Activated CD8-positive, alpha-beta memory T cell treated with anti-CD3 and anti-CD28 coated beads, Interleukin-2, amount 10 ng/mL, durations not matched to agents 7 days and 5 days (primary cell): ENCODE results near the gene C1QTNF6. TPM values are rescaled to one million over a fixed set of nuclear protein-coding genes. Genes with fewer than 3 reads are reported as not detected.
A peak's percentile ranks its signal among the peaks of the same experiment; 100 is the strongest.

Experiments
- ATAC-seq: fragments of 150-1000 bp; cut with Tn5 transposase; one replicate; pipeline ENCODE4 v1.10.0; 2021; ENCODE audit warnings: moderate library complexity
- CTCF ChIA-PET: fragments of 350-600 bp; sonication (Branson Sonifier 250); formaldehyde crosslinking; loops from one replicate; lab custom pipeline; 2021; ENCODE audit warnings: antibody characterized with exemption; lab: Charles Lee
- DNase-seq: peaks from one replicate; pipeline ENCODE4 v3.0.0-alpha.2; 2020
- H3K27ac Mint-ChIP-seq: one replicate; pipeline ENCODE4 v1.8.0; 2021; ENCODE audit warnings: mild to moderate bottlenecking, mixed read lengths
- H3K27me3 Mint-ChIP-seq: one replicate; pipeline ENCODE4 v1.8.0; 2021; ENCODE audit warnings: mixed read lengths
- H3K36me3 Mint-ChIP-seq: one replicate; pipeline ENCODE4 v1.8.0; 2021; ENCODE audit warnings: mild to moderate bottlenecking, mixed read lengths
- H3K4me1 Mint-ChIP-seq: one replicate; pipeline ENCODE4 v1.8.0; 2021; ENCODE audit warnings: mixed read lengths
- H3K4me3 Mint-ChIP-seq: one replicate; pipeline ENCODE4 v1.8.0; 2021; ENCODE audit warnings: mild to moderate bottlenecking, moderate library complexity, mixed read lengths
- H3K9me3 Mint-ChIP-seq: one replicate; pipeline ENCODE4 v1.8.0; 2022; ENCODE audit warnings: low read depth, mixed read lengths
- total RNA-seq, 2 experiments: library from RNA; stranded (reverse); gene quantifications; one replicate each; pipeline ENCODE4 v1.2.3, GENCODE V29; 2021

Gene C1QTNF6
- total RNA-seq, 2 experiments from 2014 or later, result 6.7 to 7.4 TPM

DNA sequence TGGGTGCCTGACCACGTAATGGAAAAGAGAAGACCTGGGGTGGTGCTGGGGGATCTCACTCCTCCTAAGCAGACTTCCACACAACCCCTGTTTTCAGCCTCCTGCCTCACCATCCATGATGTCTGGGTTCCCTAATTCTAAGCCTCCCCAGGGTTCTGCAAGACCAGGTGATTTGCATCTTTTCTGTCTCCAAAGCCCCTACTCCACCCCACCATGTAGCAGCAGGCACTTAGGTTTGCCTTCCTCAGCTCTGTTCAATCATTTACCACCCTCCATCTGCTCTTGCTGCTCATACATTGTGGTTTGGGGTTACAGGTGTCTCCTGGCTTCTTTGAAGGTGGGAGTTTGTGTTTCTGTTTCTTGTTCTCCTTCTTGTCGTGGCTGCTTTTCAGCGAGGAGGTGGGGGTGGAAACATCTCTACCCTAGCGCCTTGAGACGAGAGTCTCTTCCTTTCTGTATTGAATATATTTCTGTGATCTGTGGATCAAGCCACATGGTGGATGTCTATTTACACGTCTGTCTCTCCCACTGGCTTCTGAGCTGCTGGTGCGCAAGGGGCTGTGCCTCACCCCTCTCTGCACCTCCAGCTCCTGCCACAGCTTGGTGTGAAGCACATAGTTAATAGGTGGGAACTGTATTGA is 30.8 kb upstream of the C1QTNF6 start:
- peaks cover 74% of the 10 kb centered on the region for H3K4me1 Mint-ChIP-seq
- H3K36me3 Mint-ChIP-seq, result peaks cover 34% of the 10 kb centered on the region
- H3K9me3 Mint-ChIP-seq, result peaks cover 2% of the 10 kb centered on the region
- CTCF ChIA-PET, result interaction anchor here (1.0 to 5.7 kb wide), 9 partner anchors 12 to 57 kb away, joined by 3 to 62 read pairs (median 6); partner anchors contain the start of gene RAC2
- no peaks in the 10 kb centered on the region for H3K27me3 Mint-ChIP-seq
- DNase-seq (peak; percentile 82), ATAC-seq (peak; percentile 59)
- H3K4me3 Mint-ChIP-seq, result peak overlapping the region; percentile 71
- H3K27ac Mint-ChIP-seq, result peak overlapping the region; percentile 92

DNA sequence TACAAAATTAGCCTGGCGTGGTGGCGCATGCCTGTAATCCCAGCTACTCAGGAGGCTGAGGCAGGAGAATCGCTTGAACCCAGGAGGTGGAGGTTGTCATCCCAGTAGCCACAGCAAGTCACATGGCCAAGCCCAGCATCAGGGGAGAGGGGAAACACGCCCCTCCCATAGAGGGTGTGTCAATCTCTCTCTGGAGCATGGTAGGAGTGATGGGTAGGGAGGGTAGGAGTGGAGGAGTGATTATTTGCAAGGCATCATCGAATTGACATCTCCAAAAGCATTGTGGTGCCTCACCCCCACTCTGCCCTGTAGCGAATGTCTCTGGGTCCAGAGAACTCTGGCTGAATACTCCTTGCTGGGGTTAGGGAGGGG is 30.3 kb upstream of the C1QTNF6 start:
- H3K27ac Mint-ChIP-seq, result peak overlapping the region; percentile 92
- H3K9me3 Mint-ChIP-seq, result peaks cover 2% of the 10 kb centered on the region
- no peak for DNase-seq
- CTCF ChIA-PET, result interaction anchor here (1.2 to 5.7 kb wide), 8 partner anchors 12 to 56 kb away, joined by 3 to 62 read pairs (median 11); partner anchors contain the start of gene RAC2
- H3K4me3 Mint-ChIP-seq, result peak overlapping the region; percentile 71
- peak; percentile 9 for ATAC-seq
- no peaks in the 10 kb centered on the region for H3K27me3 Mint-ChIP-seq
- H3K36me3 Mint-ChIP-seq, result peaks cover 29% of the 10 kb centered on the region
- peaks cover 69% of the 10 kb centered on the region for H3K4me1 Mint-ChIP-seq

DNA sequence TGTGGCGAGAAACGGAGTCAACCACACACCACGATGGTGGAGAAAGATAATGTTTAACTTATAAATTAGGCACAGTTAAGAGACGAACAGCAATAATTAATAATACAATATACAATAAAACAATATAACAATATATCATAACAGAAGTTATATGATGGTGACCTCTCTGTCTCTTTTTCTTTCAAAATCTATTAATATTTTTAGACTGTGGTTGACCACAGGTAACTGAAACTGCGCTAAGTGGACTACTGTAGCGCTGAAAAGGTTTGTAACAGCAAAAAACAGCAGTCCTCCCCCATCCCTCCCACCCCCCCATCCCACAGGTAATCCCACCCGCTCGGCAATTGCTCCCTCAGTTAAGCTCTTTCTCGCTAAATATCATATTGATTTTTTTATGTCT is 27.8 kb upstream of the C1QTNF6 start:
- DNase-seq (no peak), ATAC-seq (no peak)
- CTCF ChIA-PET, result interaction anchor here (0.8 to 5.7 kb wide), 4 partner anchors 10 to 28 kb away, joined by 3 to 62 read pairs (median 6); partner anchors contain the start of gene RAC2
- Mint-ChIP-seq H3K4me3 (no peak overlapping the region), H3K27me3 (no peaks in the 10 kb centered on the region), H3K36me3 (peaks cover 9% of the 10 kb centered on the region), H3K27ac (no peak overlapping the region), H3K9me3 (no peaks in the 10 kb centered on the region), H3K4me1 (peaks cover 45% of the 10 kb centered on the region)

DNA sequence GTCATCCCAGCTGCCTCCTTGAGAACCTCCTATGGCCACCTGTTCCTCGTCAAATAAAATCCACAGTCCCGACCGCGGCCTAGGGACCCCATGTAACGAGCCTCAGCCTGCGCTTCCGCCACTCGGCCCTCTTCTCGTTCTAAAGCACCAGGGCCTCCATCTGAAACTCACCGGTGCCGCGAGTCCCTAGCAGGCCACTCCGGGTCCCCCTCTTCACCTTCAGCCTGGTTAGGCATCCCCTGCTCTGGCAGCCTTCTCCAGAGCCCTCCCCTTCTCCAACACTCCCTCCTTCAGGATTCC is 26.6 kb upstream of the C1QTNF6 start:
- peaks cover 6% of the 10 kb centered on the region for H3K36me3 Mint-ChIP-seq
- CTCF ChIA-PET, result interaction anchor here (5.7 kb wide), 1 partner anchor 14 kb away, joined by 62 read pairs; no protein-coding TSS in a partner anchor
- H3K4me1 Mint-ChIP-seq, result peaks cover 33% of the 10 kb centered on the region

GRCh38 chr22:37213941-37214730 is 26.1 kb upstream of the C1QTNF6 start:
- no peaks in the 10 kb centered on the region for H3K27me3 Mint-ChIP-seq
- H3K4me1 Mint-ChIP-seq, result peaks cover 28% of the 10 kb centered on the region
- H3K36me3 Mint-ChIP-seq, result peaks cover 6% of the 10 kb centered on the region
- CTCF ChIA-PET, result no interaction called here
- ATAC-seq (no peak), DNase-seq (no peak)
- H3K27ac Mint-ChIP-seq, result no peak overlapping the region
- H3K9me3 Mint-ChIP-seq, result no peaks in the 10 kb centered on the region
- H3K4me3 Mint-ChIP-seq, result no peak overlapping the region

More for the DNA sequence above, 26.6 kb upstream of the C1QTNF6 start:
- Mint-ChIP-seq H3K27me3 (no peaks in the 10 kb centered on the region), H3K9me3 (no peaks in the 10 kb centered on the region), H3K4me3 (no peak overlapping the region), H3K27ac (no peak overlapping the region)
- ATAC-seq (no peak), DNase-seq (no peak)

DNA sequence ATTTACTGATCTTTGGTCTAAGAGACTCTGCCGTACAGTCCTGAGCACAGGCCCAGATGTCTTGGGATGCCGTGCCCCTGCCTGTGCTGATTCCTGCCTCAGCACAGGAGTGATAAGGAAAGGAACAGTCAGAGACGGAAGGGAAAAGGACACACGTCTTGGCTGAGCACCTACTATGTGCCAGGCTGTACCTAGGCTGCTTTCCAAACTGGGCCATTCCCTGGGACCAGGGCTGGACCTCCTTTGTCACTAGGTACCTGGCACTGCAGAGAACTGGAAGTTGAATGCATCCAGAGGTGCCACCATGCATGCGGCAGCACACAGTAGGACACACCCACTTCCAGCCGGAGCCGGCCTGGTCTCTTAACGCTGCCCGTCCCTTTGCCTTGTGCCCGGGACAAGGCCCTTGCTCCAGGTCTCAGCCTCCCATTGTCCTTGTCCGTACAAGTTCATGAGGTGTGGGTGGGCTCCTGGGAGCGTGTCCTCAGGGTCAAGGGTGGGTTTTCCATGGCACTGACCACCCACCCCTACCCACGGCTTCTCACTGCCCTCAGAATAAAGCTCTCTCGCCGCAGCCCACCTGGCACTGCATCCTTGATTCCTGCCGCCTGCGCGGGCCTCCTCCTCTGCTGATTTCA is 25.3 kb upstream of the C1QTNF6 start:
- no peak for DNase-seq
- H3K9me3 Mint-ChIP-seq, result no peaks in the 10 kb centered on the region
- H3K27ac Mint-ChIP-seq, result no peak overlapping the region

DNA sequence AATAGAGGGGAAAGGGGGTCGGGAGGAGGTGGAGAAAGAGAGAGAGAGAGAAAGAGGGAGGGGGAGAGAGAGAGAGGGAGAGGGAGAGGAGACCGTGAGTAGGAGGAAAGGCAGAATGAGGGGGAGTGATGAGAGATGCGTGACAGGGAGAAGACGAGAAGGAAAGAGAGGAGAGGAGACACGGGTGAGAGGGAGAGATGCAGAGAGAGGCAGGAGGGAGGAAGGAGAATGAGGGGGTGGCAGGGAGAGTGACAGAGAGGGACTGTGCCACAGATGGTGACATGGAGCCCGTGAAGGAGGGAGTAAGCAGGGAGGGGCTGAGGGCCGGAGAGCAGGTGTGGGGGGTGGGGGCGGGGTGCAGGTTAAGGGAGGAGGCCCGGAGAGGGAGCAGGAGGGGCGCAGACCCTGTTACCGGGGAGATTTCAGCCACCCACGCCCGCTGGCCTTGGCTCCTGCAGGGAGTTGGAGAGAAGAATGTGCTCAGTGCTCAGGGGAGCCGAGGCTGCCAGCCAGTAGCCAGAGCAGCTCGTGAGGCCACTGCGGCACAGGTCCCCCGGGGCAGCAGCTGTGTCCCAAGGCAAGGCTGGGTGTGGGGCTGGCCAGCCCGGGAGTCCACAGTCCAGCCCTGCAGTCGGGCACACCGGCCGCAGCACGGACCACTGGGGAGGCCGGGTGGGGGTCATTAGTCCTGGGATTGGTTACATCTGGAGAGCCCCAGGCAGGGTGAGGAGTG is 24.3 kb upstream of the C1QTNF6 start, which contains the start of gene SSTR3:
Gene SSTR3 (minus strand): TSS at position 304 of the 733 bp plus-strand sequence. CDS start 4,674 bp downstream, outside the sequence.
- Mint-ChIP-seq H3K27me3 (no peaks in the 10 kb centered on the region), H3K4me3 (no peak within 1 kb of the TSS), H3K27ac (no peak within 1 kb of the TSS), H3K9me3 (no peaks in the 10 kb centered on the region), H3K36me3 (peaks cover 2% of the 10 kb centered on the region), H3K4me1 (peaks cover 14% of the 10 kb centered on the region)
- DNase-seq (no peak), ATAC-seq (no peak)
- CTCF ChIA-PET, result interaction anchor here (1.2 kb wide), 1 partner anchor 47 kb away, joined by 3 read pairs; no protein-coding TSS in a partner anchor

More for the DNA sequence above, 25.3 kb upstream of the C1QTNF6 start:
- no peaks in the 10 kb centered on the region for H3K27me3 Mint-ChIP-seq
- CTCF ChIA-PET, result interaction anchor here (1.2 kb wide), 1 partner anchor 46 kb away, joined by 3 read pairs; no protein-coding TSS in a partner anchor
- peaks cover 20% of the 10 kb centered on the region for H3K4me1 Mint-ChIP-seq
- no peak overlapping the region for H3K4me3 Mint-ChIP-seq
- no peak for ATAC-seq
- peaks cover 5% of the 10 kb centered on the region for H3K36me3 Mint-ChIP-seq

DNA sequence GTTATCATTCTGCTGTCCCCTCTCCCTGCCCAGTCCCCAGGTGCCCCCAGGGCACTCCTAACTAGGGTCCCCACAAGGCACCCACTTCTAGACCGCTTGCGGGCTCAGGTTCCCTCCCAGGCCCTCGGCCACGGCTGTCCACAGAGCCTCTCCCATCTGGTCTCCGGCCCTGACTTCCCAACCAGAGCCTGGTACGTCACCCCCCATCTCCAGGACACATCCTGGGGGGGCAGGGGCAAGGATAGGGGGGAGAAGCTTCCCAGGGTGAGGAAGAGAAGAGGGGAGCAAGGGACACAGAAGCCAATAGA is 23.8 kb upstream of the C1QTNF6 start:
- no peak overlapping the region for H3K27ac Mint-ChIP-seq
- DNase-seq (no peak), ATAC-seq (no peak)
- H3K9me3 Mint-ChIP-seq, result no peaks in the 10 kb centered on the region
- peaks cover 12% of the 10 kb centered on the region for H3K4me1 Mint-ChIP-seq
- CTCF ChIA-PET, result interaction anchor here (3.9 kb wide), 1 partner anchor 12 kb away, joined by 24 read pairs; no protein-coding TSS in a partner anchor
- no peaks in the 10 kb centered on the region for H3K36me3 Mint-ChIP-seq
- no peaks in the 10 kb centered on the region for H3K27me3 Mint-ChIP-seq
- no peak overlapping the region for H3K4me3 Mint-ChIP-seq

GRCh38 chr22:37211075-37211865 is 23.2 kb upstream of the C1QTNF6 start:
- ATAC-seq, result no peak
- CTCF ChIA-PET, result interaction anchor here (1.0 to 3.9 kb wide), 2 partner anchors 11 to 45 kb away, joined by 3 to 24 read pairs; no protein-coding TSS in a partner anchor
- DNase-seq, result no peak
- Mint-ChIP-seq H3K9me3 (no peaks in the 10 kb centered on the region), H3K27me3 (no peaks in the 10 kb centered on the region), H3K27ac (no peak overlapping the region), H3K36me3 (no peaks in the 10 kb centered on the region), H3K4me1 (peaks cover 6% of the 10 kb centered on the region), H3K4me3 (no peak overlapping the region)

DNA sequence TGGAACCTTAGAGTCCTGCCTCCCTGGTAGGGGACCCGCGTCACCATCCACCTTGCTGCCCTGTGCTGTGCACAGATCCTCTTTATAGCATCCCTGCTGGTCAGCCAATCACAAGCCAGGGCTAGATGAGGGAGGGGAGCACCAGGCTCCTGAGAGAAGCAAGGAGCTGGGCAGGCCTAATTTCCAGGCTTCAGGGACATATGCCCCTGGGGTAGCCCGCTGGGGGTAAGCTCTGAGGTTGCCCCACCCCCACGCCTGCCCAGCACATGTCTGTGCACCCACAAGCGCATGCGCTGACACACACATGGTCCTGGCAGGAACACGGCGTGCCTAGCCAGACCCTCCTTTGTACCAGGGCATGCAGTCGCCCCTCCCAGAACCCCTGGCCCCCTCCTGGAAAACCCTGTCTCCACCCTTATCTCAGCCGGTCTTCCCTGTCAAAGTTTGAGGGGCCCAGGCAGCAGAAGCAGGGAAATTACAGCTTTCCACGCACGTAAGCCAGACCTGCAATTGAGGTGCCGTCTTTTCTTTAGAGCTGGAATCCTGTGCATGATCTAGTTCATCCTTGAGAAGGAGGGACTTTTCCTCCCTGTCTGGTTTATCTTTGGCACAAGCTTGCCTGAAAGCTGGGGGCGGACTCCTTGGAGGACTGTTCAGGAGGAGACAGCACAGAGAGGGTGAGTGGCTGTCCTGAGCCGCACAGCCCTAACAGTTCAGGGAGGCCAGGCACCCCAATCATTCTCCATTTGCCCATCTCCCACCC is 22.2 kb upstream of the C1QTNF6 start:
- DNase-seq (no peak), ATAC-seq (no peak)
- no peak overlapping the region for H3K4me3 Mint-ChIP-seq
- H3K36me3 Mint-ChIP-seq, result no peaks in the 10 kb centered on the region
- no peaks in the 10 kb centered on the region for H3K9me3 Mint-ChIP-seq
- CTCF ChIA-PET, result interaction anchor here (1.0 to 3.9 kb wide), 3 partner anchors 10 to 44 kb away, joined by 3 to 24 read pairs (median 3); no protein-coding TSS in a partner anchor
- no peak overlapping the region for H3K27ac Mint-ChIP-seq
- no peaks in the 10 kb centered on the region for H3K4me1 Mint-ChIP-seq
- no peaks in the 10 kb centered on the region for H3K27me3 Mint-ChIP-seq

DNA sequence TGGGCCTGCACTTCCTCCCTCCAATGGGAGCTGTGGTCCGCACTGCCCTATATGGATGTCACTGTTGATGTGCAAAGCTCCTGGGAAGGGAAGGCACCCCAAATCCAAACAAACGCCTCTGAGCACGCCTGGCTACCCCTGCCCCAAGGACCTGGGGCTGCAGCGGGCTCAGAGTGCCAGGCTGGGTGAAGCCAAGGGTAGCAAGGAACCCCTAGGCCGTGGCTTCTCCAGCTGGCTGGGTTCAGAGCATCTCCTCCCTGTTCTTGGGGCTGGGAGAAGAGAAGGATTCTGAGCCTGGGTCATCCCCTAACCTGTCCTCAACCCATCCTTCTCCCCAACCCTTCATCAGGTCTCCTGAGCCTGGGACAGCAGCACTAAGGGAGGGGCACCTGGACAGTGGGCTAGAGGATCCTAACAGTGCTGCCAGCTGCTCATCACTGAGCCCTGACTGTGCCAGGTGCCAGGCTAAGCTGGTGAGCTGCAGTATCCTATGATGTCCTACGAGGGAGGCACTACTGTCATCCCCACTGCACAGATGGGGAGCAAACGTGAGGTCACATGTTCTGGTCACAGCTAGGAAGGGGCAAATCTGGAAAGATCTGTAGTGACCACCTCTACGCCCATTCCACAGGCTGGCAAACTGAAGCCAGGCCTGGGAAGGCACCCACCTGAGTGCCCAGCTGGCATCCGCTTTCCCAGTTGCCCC is 21.2 kb upstream of the C1QTNF6 start:
- Mint-ChIP-seq H3K4me1 (no peaks in the 10 kb centered on the region), H3K27me3 (no peaks in the 10 kb centered on the region), H3K36me3 (no peaks in the 10 kb centered on the region), H3K27ac (no peak overlapping the region), H3K9me3 (no peaks in the 10 kb centered on the region), H3K4me3 (no peak overlapping the region)
- CTCF ChIA-PET, result interaction anchor here (0.9 to 3.9 kb wide), 4 partner anchors 9 to 25 kb away, joined by 3 to 24 read pairs (median 3); no protein-coding TSS in a partner anchor
- DNase-seq (no peak), ATAC-seq (no peak)
